ENCODE results near the gene PARS2.

PARS2 gene

GRCh38 chr1:54736685-54737084 is 27.6 kb downstream of the PARS2 start:
- no peak for TF ChIP-seq CTCF (IDR thresholded peaks at IDR 0.05; ENCODE audit: insufficient read depth, low read depth, low read length, missing control alignments)
- no peak for DNase-seq (ENCODE audit: low read depth)
- H3K4me3 ChIP-seq (ENCODE audit: low read length), result no peak overlapping the region

- H3K4me3 ChIP-seq (ENCODE audit: low read length), result no peak overlapping the region
- TF ChIP-seq CTCF (IDR thresholded peaks at IDR 0.05; ENCODE audit: insufficient read depth, low read depth, low read length, missing control alignments), result no peak
- DNase-seq (ENCODE audit: low read depth), result no peak
Observed at GRCh38 chr1:54728027-54728426, 36.3 kb downstream of the PARS2 start.

GRCh38 chr1:54724771-54725170 is 39.6 kb downstream of the PARS2 start:
- no peak overlapping the region for H3K4me3 ChIP-seq (ENCODE audit: low read length)
- DNase-seq (ENCODE audit: low read depth), result no peak
- no peak for TF ChIP-seq CTCF (IDR thresholded peaks at IDR 0.05; ENCODE audit: insufficient read depth, low read depth, low read length, missing control alignments)

- H3K4me3 ChIP-seq (ENCODE audit: low read length), result no peak overlapping the region
- DNase-seq (ENCODE audit: low read depth), result no peak
- TF ChIP-seq CTCF (IDR thresholded peaks at IDR 0.05; ENCODE audit: insufficient read depth, low read depth, low read length, missing control alignments), result no peak
Observed at GRCh38 chr1:54723985-54724384, 40.3 kb downstream of the PARS2 start.

DNA sequence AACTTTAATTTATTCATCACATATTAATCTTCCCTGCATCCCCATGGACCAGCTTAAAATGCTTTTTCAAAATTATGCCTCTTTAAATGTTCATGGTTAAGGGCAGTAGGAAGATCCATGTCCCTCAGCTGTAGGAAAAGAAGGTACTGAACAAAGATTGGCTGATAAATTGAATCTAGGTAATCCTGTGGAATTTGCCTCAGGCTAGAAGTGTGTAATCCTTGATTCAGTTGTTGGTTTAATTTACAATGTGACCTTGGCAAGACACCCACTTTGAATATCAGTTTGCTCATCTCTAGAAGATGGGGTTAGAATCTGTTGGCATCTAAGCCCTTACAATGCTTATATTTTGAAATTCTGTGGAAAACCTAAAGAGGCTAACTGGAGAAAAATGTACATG is 42.6 kb downstream of the PARS2 start:
- no peak for TF ChIP-seq CTCF (IDR thresholded peaks at IDR 0.05; ENCODE audit: insufficient read depth, low read depth, low read length, missing control alignments)
- no peak overlapping the region for H3K4me3 ChIP-seq (ENCODE audit: low read length)
- DNase-seq (ENCODE audit: low read depth), result peak; percentile 48

DNA sequence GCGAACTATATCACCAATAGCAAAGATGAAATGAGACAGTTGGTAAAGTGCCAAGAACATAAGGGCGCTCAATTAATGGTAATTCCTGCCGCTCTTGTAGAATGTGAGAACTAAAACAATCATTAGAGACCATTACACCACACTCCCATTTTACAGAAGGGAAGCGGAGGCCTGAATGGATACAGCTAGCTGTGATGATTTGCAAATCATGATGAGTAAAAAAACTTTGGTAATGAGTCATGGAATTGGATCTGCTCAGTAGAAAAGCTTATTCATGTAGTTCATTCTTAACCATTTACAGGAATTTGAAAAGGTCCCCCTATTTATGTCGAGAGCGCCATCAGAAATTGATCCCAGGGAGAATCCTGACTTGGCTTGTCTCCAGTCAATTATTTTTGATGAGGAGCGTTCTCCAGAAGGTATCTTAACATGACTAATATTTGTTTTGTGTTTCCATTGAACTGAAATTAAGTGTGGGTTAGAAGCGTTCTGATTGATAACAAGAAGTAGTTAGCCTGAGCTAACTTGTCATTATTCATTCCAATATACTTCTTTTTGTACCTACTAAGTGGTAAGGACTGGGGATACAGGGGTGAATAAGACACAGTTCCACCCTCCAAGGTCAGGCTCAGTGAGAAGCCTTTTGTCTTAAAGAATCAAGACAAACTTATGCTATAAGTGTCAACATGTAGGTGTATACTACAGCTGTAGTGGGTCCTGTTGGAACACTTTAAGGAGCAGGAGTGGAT is 47.9 kb downstream of the PARS2 start:
- DNase-seq (ENCODE audit: low read depth), result peak; percentile 77
- peak overlapping the region; percentile 96 for H3K4me3 ChIP-seq (ENCODE audit: low read length)
- TF ChIP-seq CTCF (IDR thresholded peaks at IDR 0.05; ENCODE audit: insufficient read depth, low read depth, low read length, missing control alignments), result no peak
